K562 (cell line): Measurements from ENCODE around the gene SYT1. TPM values are rescaled to one million over a fixed set of nuclear protein-coding genes. Genes with fewer than 3 reads are reported as not detected.

Source experiments
- ATAC-seq: fragments of 200-7000 bp; cut with Tn5 transposase; 3 replicates; pipeline ENCODE4 v1.9.1; 2020; ENCODE audit warnings: moderate library complexity
- BruUV-seq: library from RNA; stranded (reverse); fragments of 400-500 nt; replicated peaks from 2 replicates; lab custom pipeline; 2021; lab: Mats Ljungman, UMichigan
- CTCF ChIA-PET: fragments of 300-600 bp; formaldehyde crosslinking; extraction: SDS; loops from one replicate; lab custom pipeline; 2021; ENCODE audit warnings: low intra/inter-chr PET ratio; lab: Yijun Ruan, JAX
- POLR2A ChIA-PET: fragments of 300-600, 350-650 bp; sonication (Branson Sonifier 250); formaldehyde crosslinking; extraction: SDS; loops from one replicate; lab custom pipeline; 2021; ENCODE audit warnings: antibody characterized with exemption, inconsistent platforms; lab: Yijun Ruan, JAX
- DNase-seq, 4 experiments: peaks; one replicate each; pipeline versions ENCODE4 v3.0.0 to v3.0.0-alpha.2; 2011 to 2018; ENCODE audit warnings: low spot score in 3 of 4, mixed read lengths in 3 of 4; ENCODE audit errors: extremely low read depth in 1 of 4
- FAIRE-seq: peaks from 2 replicates; lab custom pipeline; 2011; peaks lifted over from hg19 to GRCh38; lab: Jason Lieb, UNC
- H2AFZ ChIP-seq: 2 replicates; pipeline ENCODE4 v1.6.0; 2011; ENCODE audit warnings: low read depth, low read length, control low read depth, inconsistent platforms
- H3K27ac ChIP-seq: fragments of 200-600 bp; 3 replicates; pipeline ENCODE4 v1.8.0; 2011; ENCODE audit warnings: low read depth, mild to moderate bottlenecking, control low read depth, inconsistent platforms, low read length, moderate library complexity, mixed read lengths; ENCODE audit errors: extremely low read depth
- H3K27me3 ChIP-seq, 2 experiments: fragments of 300-600 bp in 1 of 2; 2 replicates in 1 of 2; 3 replicates in 1 of 2; pipeline versions ENCODE4 v1.6.0 to v1.8.0; 2011; ENCODE audit warnings: inconsistent platforms in 2 of 2, low read length in 2 of 2, mild to moderate bottlenecking in 1 of 2, mixed read lengths in 1 of 2, moderate library complexity in 1 of 2; ENCODE audit not compliant: control insufficient read depth in 2 of 2, insufficient read depth in 2 of 2
- H3K36me3 ChIP-seq: fragments of 300-600 bp; 3 replicates; pipeline ENCODE4 v1.8.0; 2011; ENCODE audit warnings: mild to moderate bottlenecking, low read length, inconsistent platforms; ENCODE audit not compliant: control insufficient read depth, insufficient read depth
- H3K4me1 ChIP-seq, 2 experiments: fragments of 200-600 bp in 1 of 2; replicated peaks in 1 of 2; 2 replicates in 1 of 2; 3 replicates in 1 of 2; pipeline versions ENCODE4 v1.5.1 to v1.8.0; 2011; ENCODE audit warnings: inconsistent platforms in 2 of 2, low read length in 2 of 2, mild to moderate bottlenecking in 1 of 2, mixed read lengths in 1 of 2, moderate library complexity in 1 of 2; ENCODE audit not compliant: control insufficient read depth in 2 of 2, insufficient read depth in 2 of 2
- H3K4me2 ChIP-seq: 2 replicates; pipeline ENCODE4 v1.6.1; 2011; ENCODE audit warnings: low read length, control low read depth, inconsistent platforms, mixed read lengths; ENCODE audit not compliant: insufficient read depth
- H3K4me3 ChIP-seq: fragments of 200-600 bp; sonication (generic), shearing (Covaris generic); 2 replicates; pipeline ENCODE4 v1.5.1; 2016; ENCODE audit warnings: control low read depth, inconsistent platforms
- H3K79me2 ChIP-seq: fragments of 200-600 bp; 3 replicates; pipeline ENCODE4 v1.8.0; 2011; ENCODE audit warnings: low read length, inconsistent platforms; ENCODE audit not compliant: control insufficient read depth, insufficient read depth
- H3K9ac ChIP-seq, 2 experiments: 2 replicates each; pipeline versions ENCODE4 v1.6.0 to v1.6.1; 2011; ENCODE audit warnings: low read depth in 2 of 2, low read length in 2 of 2, control low read depth in 1 of 2, inconsistent platforms in 1 of 2, mild to moderate bottlenecking in 1 of 2, mixed read lengths in 1 of 2; ENCODE audit not compliant: insufficient read depth in 1 of 2
- H3K9me1 ChIP-seq: one replicate; pipeline ENCODE4 v1.6.0; 2011; ENCODE audit warnings: inconsistent platforms, mild to moderate bottlenecking, low read length, moderate library complexity; ENCODE audit not compliant: control insufficient read depth, insufficient read depth
- H3K9me3 ChIP-seq: replicated peaks from 2 replicates; pipeline ENCODE4 v1.5.1; 2011; ENCODE audit warnings: low read depth, low read length, inconsistent platforms; ENCODE audit not compliant: control insufficient read depth, insufficient read depth
- H4K20me1 ChIP-seq: replicated peaks from 2 replicates; pipeline ENCODE4 v1.6.1; 2011; ENCODE audit warnings: low read length, inconsistent platforms, mixed read lengths; ENCODE audit not compliant: control insufficient read depth, insufficient read depth
- CC2D1A ChIP-seq: fragments of 450-650 bp; IDR thresholded peaks from 2 replicates; pipeline ENCODE4 v1.6.1; 2017; ENCODE audit warnings: mild to moderate bottlenecking
- CREBBP ChIP-seq: IDR thresholded peaks from one replicate; pipeline ENCODE4 v1.6.1; 2012; ENCODE audit warnings: low read depth, mild to moderate bottlenecking, control low read depth, inconsistent platforms, low read length
- DDX20 ChIP-seq: fragments of 450-650 bp; IDR thresholded peaks from 2 replicates; pipeline ENCODE4 v1.6.1; 2016; ENCODE audit warnings: missing genetic modification characterization, low read depth, mild to moderate bottlenecking, missing compliant biosample characterization, moderate library complexity
- E2F8 ChIP-seq: fragments of 450-650 bp; IDR thresholded peaks from 2 replicates; pipeline ENCODE4 v1.7.1; 2018; ENCODE audit warnings: mild to moderate bottlenecking, low read depth; ENCODE audit not compliant: partially characterized antibody
- JUNB ChIP-seq: fragments of 450-650 bp; formaldehyde crosslinking; conservative IDR thresholded peaks from 2 replicates; pipeline ENCODE4 v1.4.0; 2020; ENCODE audit warnings: mild to moderate bottlenecking
- RBM14 ChIP-seq: fragments of 200-400 bp; formaldehyde crosslinking; IDR thresholded peaks from 2 replicates; pipeline ENCODE4 v1.6.1; 2018; ENCODE audit warnings: low read depth, mild to moderate bottlenecking, low read length, moderate library complexity, borderline replicate concordance; ENCODE audit not compliant: insufficient read depth
- THAP12 ChIP-seq: fragments of 250-450 bp; sonication (Bioruptor Pico); IDR thresholded peaks from 2 replicates; pipeline ENCODE4 v1.9.0; 2021; ENCODE audit warnings: mild to moderate bottlenecking, inconsistent platforms
- XRCC3 ChIP-seq: fragments of 450-650 bp; IDR thresholded peaks from 2 replicates; pipeline ENCODE4 v1.6.1; 2017; ENCODE audit warnings: mild to moderate bottlenecking, moderate library complexity
- ZNF146 ChIP-seq: IDR thresholded peaks from one replicate; pipeline ENCODE4 v1.6.1; 2018; ENCODE audit warnings: missing compliant biosample characterization; ENCODE audit not compliant: unreplicated experiment
- ZNF77 ChIP-seq: fragments of 250-450 bp; sonication (Bioruptor Pico); IDR thresholded peaks from 2 replicates; pipeline ENCODE4 v1.5.0; 2020
- WGBS: fragments of 100-300 bp; shearing (Covaris generic); methylation state at CpG from one replicate; pipeline ENCODE4 v1.1.6; 2016; ENCODE audit warnings: low coverage, mixed read lengths; ENCODE audit not compliant: insufficient coverage; ENCODE audit errors: missing lambda C conversion rate; 5-methylcytosine and 5-hydroxymethylcytosine counted together
- in situ Hi-C: fragments of 300-500 bp; cut with MboI; formaldehyde crosslinking; loops from 4 replicates; pipeline ENCODE4 v1.15.0; 2018; ENCODE audit warnings: inconsistent platforms, mixed read lengths
- intact Hi-C: fragments of 100-400 bp; cut with micrococcal nuclease; formaldehyde crosslinking; loops from 2 replicates; pipeline ENCODE4 v1.14.2; 2022
- polyA plus RNA-seq, 8 experiments: library from polyadenylated mRNA; depleted of rRNA in 4 of 8; stranded (reverse) in 5 of 8; unstranded in 3 of 8; fragments of >200 nt; fragmentation: Nextera tagmentation in 2 of 8; fragmentation: Illumina TruSeq in 1 of 8; extraction: Ambion mirVana in 2 of 8; extraction: Trizol in 1 of 8; gene quantifications; 2 replicates each; pipeline versions ENCODE4 v1.2.1 to v1.2.3, GENCODE V29; 2011 to 2014; ENCODE audit warnings: inconsistent platforms in 1 of 8, missing spikeins in 1 of 8
- total RNA-seq, 7 experiments: library from RNA; depleted of rRNA in 6 of 7; stranded (reverse); fragments of >200 nt in 6 of 7; fragmentation: Illumina TruSeq in 2 of 7; extraction: Trizol in 2 of 7; gene quantifications; 2 replicates each; pipeline versions ENCODE4 v1.2.1 to v1.2.3, GENCODE V29; 2011 to 2021; ENCODE audit warnings: low replicate concordance in 1 of 7

Gene SYT1
- total and polyA plus RNA-seq, 9 of the 15 experiments (the other 6 are each of a cell fraction or from before 2014, with no cell fraction given): 0.03 to 0.13 (median 0.07) TPM; not detected in 4

DNA sequence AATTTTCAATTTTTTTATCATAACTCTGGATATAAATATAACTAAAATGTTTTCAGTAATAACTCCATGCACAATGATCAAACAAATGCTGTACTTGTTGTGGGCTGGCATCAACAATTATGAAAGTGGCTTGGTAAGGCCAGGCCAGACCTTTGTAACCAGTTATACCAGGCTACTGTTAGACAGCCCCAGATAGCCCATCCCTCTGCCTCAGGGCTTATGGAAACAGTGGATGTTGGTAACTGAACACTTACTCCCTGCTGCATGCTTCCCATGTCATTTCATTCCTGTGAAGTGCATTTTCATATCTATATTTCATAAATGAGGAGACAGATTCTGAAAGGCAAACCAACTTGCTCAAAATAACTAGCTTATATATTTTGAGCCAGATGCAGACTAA lies 195.0 kb downstream of the SYT1 start (continued):
- no peak for TF ChIP-seq THAP12 (CRISPR knock-in tag)

DNA sequence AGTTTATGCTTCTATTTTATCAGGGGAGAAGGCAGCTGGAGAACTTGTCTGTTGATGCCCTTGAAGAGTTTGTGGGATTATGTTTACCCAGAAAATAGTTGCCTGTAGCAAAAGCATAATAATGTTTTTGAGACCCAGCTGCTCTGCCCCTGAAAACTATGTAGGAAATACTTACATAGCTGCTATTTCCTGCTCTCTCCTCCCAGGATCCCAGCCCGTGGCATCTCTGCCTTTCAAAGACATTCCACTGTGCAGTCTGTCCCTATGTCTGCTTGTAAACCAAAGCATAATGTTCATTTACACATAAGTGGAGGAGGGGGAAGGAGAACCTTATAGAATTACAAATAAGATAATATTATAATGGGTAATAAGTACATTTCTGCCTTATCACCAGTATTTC lies 198.7 kb downstream of the SYT1 start:
- Histone ChIP-seq H3K9me1 (no peaks in the 10 kb centered on the region), H3K27me3 (no peaks in the 10 kb centered on the region), H3K4me3 (no peak overlapping the region), H3K27ac (no peak overlapping the region), H3K9ac (no peak overlapping the region), H3K79me2 (no peaks in the 10 kb centered on the region), H3K36me3 (no peaks in the 10 kb centered on the region), H2AFZ (no peak overlapping the region), H3K9me3 (no peaks in the 10 kb centered on the region), H4K20me1 (no peaks in the 10 kb centered on the region), H3K4me1 (no peaks in the 10 kb centered on the region), H3K4me2 (no peak overlapping the region)
- in situ Hi-C loops (no loop called here), intact Hi-C loops (no loop called here)
- no peak for ATAC-seq
- no TSS peak for BruUV-seq
- 0% methylated on average over 1 of the region's 1 CpG for WGBS
- ChIA-PET CTCF (no interaction called here), POLR2A (no interaction called here)
- TF ChIP-seq JUNB (no peak), DDX20 (tag) (no peak), ZNF146 (CRISPR knock-in tag) (no peak), CC2D1A (no peak), CREBBP (no peak), RBM14 (no peak), E2F8 (no peak), ZNF77 (CRISPR knock-in tag) (no peak), XRCC3 (no peak)
- DNase-seq: no peak
- FAIRE-seq: no peak
